Mesendoderm (in vitro differentiated cells): ENCODE results near the gene TMEM9B. TPM values are rescaled to one million over a fixed set of nuclear protein-coding genes. Genes with fewer than 3 reads are reported as not detected.

Experiments
- DNase-seq: peaks from one replicate; pipeline ENCODE4 v3.0.0; 2013
- H2AK5ac ChIP-seq: 2 replicates; pipeline ENCODE4 v1.6.1; 2013; ENCODE audit warnings: low read length, inconsistent platforms
- H2BK120ac ChIP-seq: 2 replicates; pipeline ENCODE4 v1.6.1; 2013; ENCODE audit warnings: low read depth, mild to moderate bottlenecking, low read length, moderate library complexity, mixed read lengths
- H2BK15ac ChIP-seq: replicated peaks from 2 replicates; pipeline ENCODE4 v1.6.1; 2013; ENCODE audit warnings: low read depth, mild to moderate bottlenecking, moderate library complexity
- H2BK5ac ChIP-seq: 2 replicates; pipeline ENCODE4 v1.6.1; 2013; ENCODE audit warnings: low read length, inconsistent platforms
- H3K18ac ChIP-seq: 2 replicates; pipeline ENCODE4 v1.6.1; 2013; ENCODE audit warnings: mild to moderate bottlenecking, low read length, mixed read lengths
- H3K23ac ChIP-seq: one replicate; pipeline ENCODE4 v1.6.1; 2013; ENCODE audit warnings: low read length
- H3K27ac ChIP-seq: 2 replicates; pipeline ENCODE4 v1.5.1; 2013; ENCODE audit warnings: low read depth, mild to moderate bottlenecking, inconsistent platforms, low read length, moderate library complexity
- H3K27me3 ChIP-seq: 2 replicates; pipeline ENCODE4 v1.6.1; 2013; ENCODE audit warnings: low read length, control low read depth, mild to moderate bottlenecking, inconsistent platforms; ENCODE audit not compliant: insufficient read depth, poor library complexity
- H3K36me3 ChIP-seq: 2 replicates; pipeline ENCODE4 v1.6.1; 2013; ENCODE audit warnings: low read length, inconsistent platforms; ENCODE audit not compliant: control insufficient read depth, insufficient read depth
- H3K4ac ChIP-seq: one replicate; pipeline ENCODE4 v1.6.1; 2013; ENCODE audit warnings: low read depth, mild to moderate bottlenecking, low read length, moderate library complexity
- H3K4me1 ChIP-seq: 2 replicates; pipeline ENCODE4 v1.6.1; 2013; ENCODE audit warnings: low read depth, low read length, inconsistent platforms; ENCODE audit not compliant: control insufficient read depth
- H3K4me2 ChIP-seq: 2 replicates; pipeline ENCODE4 v1.6.1; 2013; ENCODE audit warnings: low read length
- H3K4me3 ChIP-seq: 2 replicates; pipeline ENCODE4 v1.5.1; 2013; ENCODE audit warnings: mild to moderate bottlenecking, low read length
- H3K56ac ChIP-seq: one replicate; pipeline ENCODE4 v1.6.1; 2013; ENCODE audit warnings: low read length
- H3K79me1 ChIP-seq: 2 replicates; pipeline ENCODE4 v1.6.1; 2013; ENCODE audit warnings: low read length, inconsistent platforms
- H3K79me2 ChIP-seq: 2 replicates; pipeline ENCODE4 v1.6.1; 2013; ENCODE audit warnings: mild to moderate bottlenecking, low read length; ENCODE audit not compliant: control insufficient read depth, insufficient read depth
- H3K9ac ChIP-seq: 2 replicates; pipeline ENCODE4 v1.6.1; 2013; ENCODE audit warnings: low read length, inconsistent platforms
- H4K5ac ChIP-seq: one replicate; pipeline ENCODE4 v1.6.1; 2013; ENCODE audit warnings: low read length
- H4K8ac ChIP-seq: one replicate; pipeline ENCODE4 v1.6.1; 2013; ENCODE audit warnings: low read depth, mild to moderate bottlenecking, control low read depth, low read length, moderate library complexity
- WGBS: extraction: QIAGEN DNeasy Blood & Tissue Kit; methylation state at CpG from one replicate; pipeline ENCODE4 v1.1.7; 2013; ENCODE audit warnings: low lambda C conversion rate, missing lambda C conversion rate; ENCODE audit not compliant: insufficient coverage; ENCODE audit errors: extremely low coverage; 5-methylcytosine and 5-hydroxymethylcytosine counted together
- small RNA-seq: library from polyadenylated mRNA; stranded (forward); fragments of <200 nt; extraction: miRNeasy Mini kit (QIAGEN cat#:217004); gene quantifications from one replicate; pipeline ENCODE3, GENCODE V24; 2013; ENCODE audit not compliant: insufficient read depth

Gene TMEM9B

DNA sequence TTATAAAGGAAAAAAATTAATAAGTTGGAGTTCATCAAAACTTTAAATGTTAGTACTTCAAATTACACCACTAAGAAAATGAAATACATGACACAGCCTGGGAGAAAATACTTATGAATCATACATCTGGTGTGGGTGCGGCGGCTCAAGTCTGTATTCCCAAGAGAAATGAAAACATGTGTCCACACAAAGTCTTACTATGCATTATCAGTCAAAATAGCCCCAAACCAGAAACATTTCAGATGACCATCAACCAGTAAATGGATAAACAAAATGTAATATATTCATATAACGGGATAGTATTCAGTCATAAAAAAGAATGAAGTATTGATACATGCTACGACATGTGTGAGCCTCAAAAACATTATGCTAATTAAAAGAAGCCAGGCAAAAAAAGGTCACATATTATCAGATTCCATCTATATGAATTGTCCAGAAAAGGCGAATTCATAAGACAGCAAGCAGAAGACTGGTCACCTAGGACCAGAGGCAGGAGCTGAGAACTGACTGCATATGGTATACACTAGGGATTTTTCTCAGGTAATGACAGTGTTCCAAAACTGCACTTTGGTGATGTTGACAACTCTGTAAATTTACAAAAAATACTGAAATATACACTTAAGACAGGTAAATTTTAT lies 58.6 kb downstream of the TMEM9B start:
- Histone ChIP-seq H2BK120ac (no peak overlapping the region), H3K79me1 (no peaks in the 10 kb centered on the region), H2AK5ac (no peak overlapping the region), H2BK5ac (no peak overlapping the region), H2BK15ac (no peak overlapping the region), H3K9ac (no peak overlapping the region), H4K5ac (no peak overlapping the region), H3K27me3 (no peaks in the 10 kb centered on the region), H3K23ac (no peak overlapping the region), H4K8ac (no peak overlapping the region), H3K4ac (no peak overlapping the region), H3K36me3 (no peaks in the 10 kb centered on the region), H3K79me2 (no peaks in the 10 kb centered on the region), H3K4me1 (no peaks in the 10 kb centered on the region), H3K4me2 (no peak overlapping the region), H3K27ac (no peak overlapping the region), H3K56ac (no peak overlapping the region), H3K18ac (no peak overlapping the region), H3K4me3 (no peak overlapping the region)
- WGBS, result no CpG with 5 or more reads among the region's 5 CpGs
- DNase-seq, result no peak

DNA sequence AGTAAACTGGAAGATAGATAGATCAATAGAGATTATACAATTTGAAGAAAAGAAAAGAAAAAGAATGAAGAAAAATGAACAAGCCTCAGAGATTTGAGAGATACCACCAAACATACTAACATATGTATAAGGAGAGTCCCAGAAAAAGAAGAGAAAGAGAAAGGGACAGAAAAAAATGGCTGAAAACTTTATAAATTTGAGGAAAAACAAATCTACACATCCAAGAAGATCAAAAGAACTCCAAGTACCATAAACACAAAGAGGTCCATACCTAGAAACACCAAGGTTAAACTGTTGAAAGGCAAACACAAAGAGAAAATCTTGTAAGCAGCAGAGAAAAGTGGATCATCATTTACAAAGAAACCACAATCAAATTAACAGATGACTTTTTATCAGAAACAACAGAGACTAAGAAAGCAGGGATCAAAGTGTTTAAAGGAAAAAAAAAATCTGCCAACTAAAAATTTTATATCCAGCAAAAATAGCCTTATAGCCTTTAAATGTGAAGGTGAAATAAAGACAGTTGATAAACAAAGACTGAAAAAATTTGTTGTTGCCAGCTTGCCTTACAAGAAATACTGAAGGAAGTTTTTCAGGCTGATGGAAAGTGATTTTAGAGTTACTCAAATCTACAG lies 65.0 kb downstream of the TMEM9B start:
- no peaks in the 10 kb centered on the region for H3K36me3 ChIP-seq
- no peak overlapping the region for H3K4ac ChIP-seq
- H4K8ac ChIP-seq, result no peak overlapping the region
- no peaks in the 10 kb centered on the region for H3K4me1 ChIP-seq
- no peaks in the 10 kb centered on the region for H3K27me3 ChIP-seq
- H2BK15ac ChIP-seq, result no peak overlapping the region
- H3K4me3 ChIP-seq, result no peak overlapping the region
- no peak overlapping the region for H4K5ac ChIP-seq
- H3K4me2 ChIP-seq, result no peak overlapping the region
- H2BK120ac ChIP-seq, result no peak overlapping the region
- no peak overlapping the region for H3K18ac ChIP-seq
- no peak overlapping the region for H3K56ac ChIP-seq
- no peaks in the 10 kb centered on the region for H3K79me2 ChIP-seq
- no peak overlapping the region for H2AK5ac ChIP-seq
- no peak overlapping the region for H2BK5ac ChIP-seq
- H3K23ac ChIP-seq, result no peak overlapping the region
- no peak for DNase-seq
- H3K9ac ChIP-seq, result no peak overlapping the region
- no peak overlapping the region for H3K27ac ChIP-seq
- H3K79me1 ChIP-seq, result no peaks in the 10 kb centered on the region

Small RNAs within 50 kb of the gene (small RNA-seq; reads per million reads assigned to genes)
- gene RF00019, result not detected
